ENCODE measurements around the gene SLC39A11.

The SLC39A11 gene

DNA sequence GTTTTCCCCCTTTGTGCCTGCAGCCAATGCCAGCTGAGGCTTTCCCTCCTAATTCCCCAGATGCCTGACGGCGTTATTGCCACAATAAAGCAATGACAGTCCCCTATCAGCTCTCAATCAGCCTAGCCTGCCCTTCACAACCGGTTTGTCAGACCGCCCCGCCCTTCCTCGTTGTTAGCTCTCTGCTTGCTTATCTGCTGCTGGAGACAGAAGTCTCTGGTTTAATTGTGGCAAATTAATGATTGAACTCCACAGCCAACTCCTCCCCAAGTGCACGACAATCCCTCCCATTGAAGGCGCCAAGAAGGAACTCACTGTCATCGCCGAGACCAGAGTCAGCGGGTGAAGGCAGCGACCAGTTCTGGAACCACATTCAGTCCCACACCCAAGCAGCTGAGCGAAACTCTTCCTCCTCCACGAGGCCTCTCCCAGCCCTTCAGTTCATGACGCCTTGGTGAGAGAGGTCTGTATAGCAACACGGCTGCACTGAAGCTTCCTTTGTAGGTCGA, 474.4 kb downstream of the SLC39A11 start:
- peak overlapping the region; percentile 13 for H3K27ac ChIP-seq (ENCODE audit: low read depth, low read length, severe bottlenecking)
- no peaks in the 10 kb centered on the region for H3K9me3 ChIP-seq (ENCODE audit: control insufficient read depth, low read length)
- no peaks in the 10 kb centered on the region for H3K36me3 ChIP-seq (ENCODE audit: control insufficient read depth, insufficient read depth, low read length)
- 66 to 88% methylated on average over 11 to 13 of the region's 17 CpGs for WGBS, 2 experiments (ENCODE audit: insufficient coverage in 2 of 2)
- peaks cover 44% of the 10 kb centered on the region for H3K4me1 ChIP-seq (ENCODE audit: control insufficient read depth, insufficient read depth, low read length, poor library complexity, severe bottlenecking)
- H3K4me3 ChIP-seq (ENCODE audit: extremely low read depth, insufficient read depth, low read length, poor library complexity, severe bottlenecking): no peak overlapping the region

DNA sequence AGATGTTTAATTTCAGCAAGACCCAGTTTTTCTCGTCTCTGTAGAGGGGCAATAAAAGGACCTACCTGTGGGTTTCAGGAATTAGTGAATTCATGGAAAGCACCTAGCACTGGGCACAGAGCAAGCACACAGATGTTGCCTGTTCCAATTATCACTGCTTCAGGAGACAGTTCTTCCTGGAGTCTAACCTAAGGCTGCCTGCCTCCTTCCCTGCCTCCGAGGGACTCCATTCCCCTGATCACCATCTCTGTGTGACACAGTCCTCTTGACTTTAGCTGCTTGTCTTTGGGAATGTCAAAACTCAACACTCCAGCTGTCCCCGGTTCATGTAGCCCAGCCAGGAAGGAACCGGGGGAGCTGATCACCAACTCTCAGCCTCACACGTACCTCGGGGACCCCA, 474.9 kb downstream of the SLC39A11 start:
- Histone ChIP-seq H3K4me3 (ENCODE audit: extremely low read depth, insufficient read depth, low read length, poor library complexity, severe bottlenecking) (no peak overlapping the region), H3K4me1 (ENCODE audit: control insufficient read depth, insufficient read depth, low read length, poor library complexity, severe bottlenecking) (peaks cover 44% of the 10 kb centered on the region), H3K36me3 (ENCODE audit: control insufficient read depth, insufficient read depth, low read length) (no peaks in the 10 kb centered on the region), H3K9me3 (ENCODE audit: control insufficient read depth, low read length) (no peaks in the 10 kb centered on the region), H3K27ac (ENCODE audit: low read depth, low read length, severe bottlenecking) (peak overlapping the region; percentile 13)
- WGBS, 2 experiments (ENCODE audit: insufficient coverage in 2 of 2): 77 to 89% methylated on average over 6 of the region's 6 CpGs

DNA sequence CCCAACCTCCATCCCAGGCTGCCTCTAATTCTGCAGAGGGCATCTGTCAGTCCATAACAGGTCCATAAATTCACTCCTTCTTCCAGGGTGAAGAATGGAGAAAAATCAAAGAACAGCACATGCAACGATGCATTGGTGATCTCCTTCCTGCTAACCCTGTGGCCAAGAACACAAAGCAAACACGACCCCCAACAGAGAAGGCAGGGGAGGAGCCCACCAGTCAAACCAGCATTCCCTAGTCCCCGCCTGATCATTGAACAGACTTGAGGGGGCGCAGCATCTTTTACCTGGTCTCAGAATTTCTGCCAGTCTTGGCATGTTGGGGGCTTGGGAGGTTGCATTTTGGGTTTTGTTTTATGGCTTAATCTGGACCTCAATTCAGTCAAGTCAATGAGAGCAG, 476.0 kb downstream of the SLC39A11 start:
- Histone ChIP-seq H3K27ac (ENCODE audit: low read depth, low read length, severe bottlenecking) (no peak overlapping the region), H3K4me3 (ENCODE audit: extremely low read depth, insufficient read depth, low read length, poor library complexity, severe bottlenecking) (no peak overlapping the region), H3K9me3 (ENCODE audit: control insufficient read depth, low read length) (no peaks in the 10 kb centered on the region), H3K36me3 (ENCODE audit: control insufficient read depth, insufficient read depth, low read length) (no peaks in the 10 kb centered on the region), H3K4me1 (ENCODE audit: control insufficient read depth, insufficient read depth, low read length, poor library complexity, severe bottlenecking) (peaks cover 44% of the 10 kb centered on the region)
- WGBS, 2 experiments (ENCODE audit: insufficient coverage in 2 of 2): 37 to 40% methylated on average over 1 to 2 of the region's 4 CpGs

DNA sequence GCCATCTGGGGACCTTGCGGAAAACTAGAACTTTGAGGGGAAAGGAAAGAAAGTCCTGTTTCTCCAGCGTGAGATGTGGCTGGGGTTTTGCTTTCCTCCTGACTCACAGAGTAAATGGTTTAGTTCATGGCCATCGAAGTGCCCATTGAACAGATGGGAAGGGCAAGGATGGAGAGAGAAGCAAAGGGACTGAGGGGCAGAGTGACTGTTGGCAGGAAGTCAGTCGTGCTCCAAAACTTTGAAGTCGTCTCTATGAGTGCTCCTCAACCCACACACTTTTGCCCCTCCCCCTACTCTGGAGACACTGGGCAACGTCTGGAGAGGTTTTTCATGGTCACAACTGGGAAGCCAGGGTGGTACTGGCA, 476.9 kb downstream of the SLC39A11 start:
- peaks cover 44% of the 10 kb centered on the region for H3K4me1 ChIP-seq (ENCODE audit: control insufficient read depth, insufficient read depth, low read length, poor library complexity, severe bottlenecking)
- no peaks in the 10 kb centered on the region for H3K9me3 ChIP-seq (ENCODE audit: control insufficient read depth, low read length)
- no peak overlapping the region for H3K4me3 ChIP-seq (ENCODE audit: extremely low read depth, insufficient read depth, low read length, poor library complexity, severe bottlenecking)
- H3K36me3 ChIP-seq (ENCODE audit: control insufficient read depth, insufficient read depth, low read length): no peaks in the 10 kb centered on the region
- WGBS, 2 experiments (ENCODE audit: insufficient coverage in 2 of 2): 69 to 84% methylated on average over 3 of the region's 6 CpGs
- peak overlapping the region; percentile 91 for H3K27ac ChIP-seq (ENCODE audit: low read depth, low read length, severe bottlenecking)

DNA sequence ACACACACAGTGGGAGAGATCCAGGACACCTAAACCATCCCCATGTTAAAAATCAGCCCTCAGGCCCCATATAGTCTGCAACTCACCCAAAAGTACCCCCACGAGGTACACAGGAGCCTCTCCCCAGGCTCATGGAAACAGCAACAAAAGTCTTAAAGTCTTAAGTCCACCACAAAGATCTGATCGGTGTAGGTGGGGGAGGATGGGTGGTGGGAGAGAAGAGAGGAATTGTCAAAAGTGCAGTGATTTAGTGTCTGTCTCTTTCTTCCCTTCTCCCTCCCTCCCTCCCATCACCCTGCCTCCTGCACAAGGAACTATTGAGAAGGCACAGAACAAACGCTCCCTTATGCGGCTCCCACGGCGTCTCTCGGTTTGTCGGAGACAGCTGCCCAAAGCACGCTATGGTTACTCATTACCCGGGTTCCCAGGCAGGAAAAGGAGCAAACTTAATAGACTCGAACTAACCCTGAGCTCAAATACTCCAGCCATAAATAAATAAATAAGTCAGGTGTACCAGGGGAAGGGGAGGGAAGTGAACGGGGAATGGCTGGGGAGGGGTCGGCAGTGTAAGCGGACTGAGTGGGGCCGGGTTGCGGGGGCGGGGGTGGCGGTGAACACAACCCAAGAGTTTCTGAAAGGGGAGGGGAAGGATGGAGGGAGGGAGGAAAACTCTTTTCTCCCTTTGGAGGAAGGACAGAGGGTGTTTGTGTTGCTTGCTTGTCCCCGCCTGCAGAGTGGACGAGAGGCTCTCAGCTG, 477.4 kb downstream of the SLC39A11 start:
- WGBS, 2 experiments (ENCODE audit: insufficient coverage in 2 of 2): 17 to 24% methylated on average over 14 to 16 of the region's 20 CpGs
- peak overlapping the region; percentile 91 for H3K27ac ChIP-seq (ENCODE audit: low read depth, low read length, severe bottlenecking)
- no peak overlapping the region for H3K4me3 ChIP-seq (ENCODE audit: extremely low read depth, insufficient read depth, low read length, poor library complexity, severe bottlenecking)
- no peaks in the 10 kb centered on the region for H3K9me3 ChIP-seq (ENCODE audit: control insufficient read depth, low read length)
- no peaks in the 10 kb centered on the region for H3K36me3 ChIP-seq (ENCODE audit: control insufficient read depth, insufficient read depth, low read length)
- H3K4me1 ChIP-seq (ENCODE audit: control insufficient read depth, insufficient read depth, low read length, poor library complexity, severe bottlenecking): peaks cover 44% of the 10 kb centered on the region

DNA sequence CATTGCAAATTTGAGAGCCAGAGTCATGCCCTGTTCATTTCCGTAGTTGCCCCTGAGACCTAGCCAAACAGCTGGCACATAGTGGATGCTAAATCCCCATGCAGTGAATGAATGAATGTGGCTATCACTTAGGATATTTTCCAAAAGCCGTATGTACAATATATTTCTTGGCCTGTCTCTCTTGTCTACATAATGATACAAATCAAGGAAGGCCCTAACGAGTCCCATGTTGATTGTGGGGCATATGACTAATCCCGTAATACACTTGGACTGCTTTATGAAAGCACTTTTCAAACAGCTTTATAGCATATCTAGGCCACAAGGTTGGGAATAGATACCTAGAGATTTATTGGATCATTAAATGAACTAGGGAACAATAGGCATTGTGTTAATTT, 478.0 kb downstream of the SLC39A11 start:
- H3K4me3 ChIP-seq (ENCODE audit: extremely low read depth, insufficient read depth, low read length, poor library complexity, severe bottlenecking): no peak overlapping the region
- no peaks in the 10 kb centered on the region for H3K36me3 ChIP-seq (ENCODE audit: control insufficient read depth, insufficient read depth, low read length)
- WGBS, 2 experiments (ENCODE audit: insufficient coverage in 2 of 2): 90 to 100% methylated on average over 1 to 2 of the region's 4 CpGs
- no peaks in the 10 kb centered on the region for H3K9me3 ChIP-seq (ENCODE audit: control insufficient read depth, low read length)
- peak overlapping the region; percentile 91 for H3K27ac ChIP-seq (ENCODE audit: low read depth, low read length, severe bottlenecking)
- H3K4me1 ChIP-seq (ENCODE audit: control insufficient read depth, insufficient read depth, low read length, poor library complexity, severe bottlenecking): peaks cover 44% of the 10 kb centered on the region

DNA sequence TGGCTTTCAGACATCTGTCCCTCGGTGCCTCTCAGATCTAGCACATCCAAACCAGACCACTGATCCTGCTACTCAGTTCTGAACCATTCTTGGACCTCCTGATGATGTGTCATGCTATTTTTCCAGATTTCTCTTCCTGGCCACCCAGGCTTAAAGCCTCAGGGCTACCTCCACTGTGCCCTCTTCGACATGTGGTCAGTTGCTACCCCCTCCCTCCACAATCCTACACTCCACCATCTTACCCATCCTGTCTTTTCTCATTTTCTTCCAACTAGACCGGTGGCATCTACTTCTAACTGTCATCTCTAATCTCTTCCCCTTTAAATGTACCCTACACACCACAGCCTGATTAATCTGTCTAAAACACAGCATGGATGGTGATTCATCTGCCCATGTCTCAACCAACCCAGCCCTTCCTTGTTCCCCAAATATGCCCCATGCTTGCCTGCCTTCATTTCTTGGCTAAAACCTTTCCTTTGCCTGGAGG, 478.6 kb downstream of the SLC39A11 start:
- H3K4me1 ChIP-seq (ENCODE audit: control insufficient read depth, insufficient read depth, low read length, poor library complexity, severe bottlenecking): peaks cover 44% of the 10 kb centered on the region
- no peaks in the 10 kb centered on the region for H3K36me3 ChIP-seq (ENCODE audit: control insufficient read depth, insufficient read depth, low read length)
- WGBS, 2 experiments (ENCODE audit: insufficient coverage in 2 of 2): 92 to 93% methylated on average over 3 of the region's 3 CpGs
- H3K9me3 ChIP-seq (ENCODE audit: control insufficient read depth, low read length): no peaks in the 10 kb centered on the region
- H3K27ac ChIP-seq (ENCODE audit: low read depth, low read length, severe bottlenecking): peak overlapping the region; percentile 91
- H3K4me3 ChIP-seq (ENCODE audit: extremely low read depth, insufficient read depth, low read length, poor library complexity, severe bottlenecking): no peak overlapping the region

DNA sequence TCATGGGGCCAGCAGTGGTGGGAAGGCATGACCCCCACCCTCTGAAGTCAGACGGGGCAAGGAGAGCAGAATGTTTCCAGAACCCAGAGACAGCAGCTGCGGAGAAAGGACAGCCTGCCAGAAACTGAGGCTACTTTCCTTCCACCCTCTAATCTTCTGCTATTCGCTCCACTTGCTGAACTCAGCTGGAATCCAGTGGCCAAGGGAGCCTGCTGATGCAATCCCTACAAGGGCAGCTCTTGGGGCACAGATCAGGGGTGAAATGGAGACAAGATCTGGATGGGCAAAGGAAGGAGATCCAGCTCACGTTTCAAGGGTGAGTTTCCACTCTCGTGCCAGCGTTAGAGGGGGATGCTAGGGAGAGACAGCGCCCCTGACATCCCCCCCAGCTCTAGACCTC, 479.1 kb downstream of the SLC39A11 start:
- Histone ChIP-seq H3K27ac (ENCODE audit: low read depth, low read length, severe bottlenecking) (no peak overlapping the region), H3K4me3 (ENCODE audit: extremely low read depth, insufficient read depth, low read length, poor library complexity, severe bottlenecking) (no peak overlapping the region), H3K4me1 (ENCODE audit: control insufficient read depth, insufficient read depth, low read length, poor library complexity, severe bottlenecking) (peaks cover 44% of the 10 kb centered on the region), H3K36me3 (ENCODE audit: control insufficient read depth, insufficient read depth, low read length) (no peaks in the 10 kb centered on the region), H3K9me3 (ENCODE audit: control insufficient read depth, low read length) (peaks cover 1% of the 10 kb centered on the region)
- WGBS, 2 experiments (ENCODE audit: insufficient coverage in 2 of 2): 83 to 86% methylated on average over 5 to 7 of the region's 7 CpGs

DNA sequence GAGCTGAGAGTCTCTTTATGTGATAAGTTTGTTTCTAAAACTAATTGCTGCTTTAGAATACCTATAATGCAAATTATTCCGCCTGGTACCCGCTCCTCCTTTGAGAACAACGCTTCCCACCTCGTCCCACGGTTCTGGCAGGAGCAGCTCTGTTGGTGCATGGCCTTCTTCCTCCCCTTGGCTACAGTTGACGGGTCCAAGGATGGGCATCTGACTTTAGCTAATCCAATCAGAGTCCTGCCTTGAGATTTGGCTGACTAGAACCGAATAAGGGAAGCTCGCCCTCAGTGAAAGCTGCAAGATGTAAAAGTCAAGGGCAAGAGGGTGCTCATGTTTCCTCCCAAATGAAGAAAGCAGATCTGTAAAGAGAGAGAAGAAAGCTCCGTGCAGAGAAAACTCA, 481.3 kb downstream of the SLC39A11 start:
- peaks cover 16% of the 10 kb centered on the region for H3K9me3 ChIP-seq (ENCODE audit: control insufficient read depth, low read length)
- WGBS, 2 experiments (ENCODE audit: insufficient coverage in 2 of 2): 83 to 88% methylated on average over 6 to 8 of the region's 9 CpGs
- no peaks in the 10 kb centered on the region for H3K36me3 ChIP-seq (ENCODE audit: control insufficient read depth, insufficient read depth, low read length)
- no peak overlapping the region for H3K27ac ChIP-seq (ENCODE audit: low read depth, low read length, severe bottlenecking)
- H3K4me1 ChIP-seq (ENCODE audit: control insufficient read depth, insufficient read depth, low read length, poor library complexity, severe bottlenecking): peaks cover 25% of the 10 kb centered on the region
- H3K4me3 ChIP-seq (ENCODE audit: extremely low read depth, insufficient read depth, low read length, poor library complexity, severe bottlenecking): no peak overlapping the region

DNA sequence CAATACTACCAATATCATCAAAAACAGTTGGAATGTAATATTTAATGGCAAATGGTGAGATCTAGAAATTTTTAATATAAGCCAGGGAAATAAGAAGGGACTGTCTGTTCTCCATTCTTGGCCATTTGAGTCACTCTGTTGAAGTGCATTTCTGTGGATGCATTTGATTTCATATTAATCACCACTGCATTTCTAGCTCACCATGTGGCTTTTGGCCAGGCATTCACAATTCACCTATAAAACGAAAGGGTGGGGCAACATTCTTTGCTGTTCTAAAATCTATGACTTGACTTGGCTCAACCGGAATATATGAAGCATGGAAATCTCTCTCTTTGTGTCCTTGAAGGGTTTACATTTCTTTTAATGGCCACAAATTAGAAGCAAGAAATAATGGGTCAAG, 483.0 kb downstream of the SLC39A11 start:
- H3K4me1 ChIP-seq (ENCODE audit: control insufficient read depth, insufficient read depth, low read length, poor library complexity, severe bottlenecking): peaks cover 10% of the 10 kb centered on the region
- no peak overlapping the region for H3K27ac ChIP-seq (ENCODE audit: low read depth, low read length, severe bottlenecking)
- no peak overlapping the region for H3K4me3 ChIP-seq (ENCODE audit: extremely low read depth, insufficient read depth, low read length, poor library complexity, severe bottlenecking)
- H3K9me3 ChIP-seq (ENCODE audit: control insufficient read depth, low read length): peaks cover 16% of the 10 kb centered on the region
- H3K36me3 ChIP-seq (ENCODE audit: control insufficient read depth, insufficient read depth, low read length): no peaks in the 10 kb centered on the region
- 100% methylated on average over 1 of the region's 2 CpGs; no CpG with 5 or more reads in 1 of the 2 experiments for WGBS, 2 experiments (ENCODE audit: insufficient coverage in 2 of 2)

DNA sequence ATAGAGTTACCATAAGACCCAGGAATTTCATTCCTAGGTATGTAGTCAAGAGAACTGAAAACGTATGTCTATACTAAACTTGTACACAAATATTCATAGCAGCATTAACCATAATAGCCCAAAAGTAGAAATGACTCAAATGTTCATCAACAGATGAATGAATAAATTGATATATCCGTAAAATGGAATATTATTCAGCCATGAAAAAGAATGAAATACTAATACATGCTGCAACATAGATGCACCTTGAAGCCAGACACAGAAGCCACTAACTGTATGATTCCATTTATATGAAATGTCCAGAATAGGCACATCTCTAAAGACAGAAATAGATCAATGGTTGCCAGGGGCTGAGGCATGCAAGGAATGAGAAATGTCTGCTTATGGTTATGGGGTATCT, 484.1 kb downstream of the SLC39A11 start:
- H3K27ac ChIP-seq (ENCODE audit: low read depth, low read length, severe bottlenecking): no peak overlapping the region
- H3K36me3 ChIP-seq (ENCODE audit: control insufficient read depth, insufficient read depth, low read length): no peaks in the 10 kb centered on the region
- peaks cover 16% of the 10 kb centered on the region for H3K9me3 ChIP-seq (ENCODE audit: control insufficient read depth, low read length)
- no peak overlapping the region for H3K4me3 ChIP-seq (ENCODE audit: extremely low read depth, insufficient read depth, low read length, poor library complexity, severe bottlenecking)
- WGBS, 2 experiments (ENCODE audit: insufficient coverage in 2 of 2): no CpG with 5 or more reads among the region's 2 CpGs
- no peaks in the 10 kb centered on the region for H3K4me1 ChIP-seq (ENCODE audit: control insufficient read depth, insufficient read depth, low read length, poor library complexity, severe bottlenecking)
